ENCODE data around the gene PROKR1.

Gene PROKR1

DNA sequence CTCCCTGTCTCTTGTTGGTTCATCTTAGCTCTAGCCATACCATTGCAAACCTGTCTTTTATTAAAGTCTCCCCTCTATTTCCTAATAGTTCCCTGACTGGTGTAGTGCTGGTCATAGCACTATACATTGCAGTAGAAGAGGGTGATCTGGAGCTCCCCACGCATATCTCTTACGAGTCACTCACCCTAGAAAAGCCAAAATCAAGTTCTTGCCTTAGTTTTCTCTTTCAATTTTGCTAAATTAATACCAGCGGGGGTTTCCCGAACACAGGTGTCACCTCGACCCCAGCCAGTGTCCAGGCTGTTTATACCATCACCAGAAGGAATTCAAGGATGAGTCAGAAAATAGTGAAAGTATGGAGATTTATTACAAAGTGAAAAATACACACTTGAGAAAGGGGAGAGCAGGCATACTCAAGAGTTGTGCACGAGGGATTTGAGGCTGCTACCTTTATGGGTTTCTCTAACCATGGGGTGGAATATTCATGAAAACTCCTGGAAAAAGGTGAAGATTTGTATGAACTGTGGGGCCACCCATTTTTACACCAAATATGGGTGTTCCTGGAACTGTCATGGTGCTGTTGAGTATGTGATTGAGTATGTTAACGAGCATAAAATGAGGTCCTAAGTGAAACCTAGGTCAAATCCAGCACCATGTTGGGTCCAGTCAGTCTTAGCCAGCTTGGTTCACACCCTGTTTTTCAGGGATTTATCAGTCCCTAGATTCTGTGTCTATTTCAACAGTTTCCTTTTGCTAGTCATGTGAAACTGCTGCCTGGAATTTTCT lies 20.2 kb downstream of the PROKR1 start:
- TF ChIP-seq EZH2phosphoT487 (IDR thresholded peaks at IDR 0.05; ENCODE audit: borderline replicate concordance) (no peak), CTCF (conservative IDR thresholded peaks at IDR 0.05; ENCODE audit: low read length) (no peak)
- Histone ChIP-seq H3K4me2 (ENCODE audit: low read depth, low read length, poor library complexity, severe bottlenecking) (no peak overlapping the region), H3K27me3 (ENCODE audit: insufficient read depth, low read length, poor library complexity, severe bottlenecking) (no peaks in the 10 kb centered on the region), H4K20me1 (ENCODE audit: insufficient read depth, low read length, poor library complexity, severe bottlenecking) (no peaks in the 10 kb centered on the region), H3K36me3 (ENCODE audit: insufficient read depth, low read length) (no peaks in the 10 kb centered on the region), H3K9ac (ENCODE audit: low read depth, low read length, poor library complexity, severe bottlenecking) (no peak overlapping the region), H3K9me3 (ENCODE audit: insufficient read depth, low read depth, low read length) (no peaks in the 10 kb centered on the region), H2AFZ (ENCODE audit: low read length) (no peak overlapping the region), H3K4me3 (ENCODE audit: low read length, poor library complexity, severe bottlenecking) (no peak overlapping the region), H3K9me2 (replicated peaks; ENCODE audit: low read depth, low read length) (no peaks in the 10 kb centered on the region), H3K4me1 (ENCODE audit: insufficient read depth, low read length, poor library complexity, severe bottlenecking) (peaks cover 23% of the 10 kb centered on the region), H3F3A (ENCODE audit: low read depth) (no peaks in the 10 kb centered on the region), H3K79me2 (ENCODE audit: insufficient read depth, low read length) (no peaks in the 10 kb centered on the region)

GRCh38 chr2:68667371-68667770 lies 24.0 kb downstream of the PROKR1 start:
- H4K20me1 ChIP-seq (ENCODE audit: insufficient read depth, low read length, poor library complexity, severe bottlenecking): no peaks in the 10 kb centered on the region
- H3F3A ChIP-seq (ENCODE audit: low read depth): no peaks in the 10 kb centered on the region
- no peaks in the 10 kb centered on the region for H3K9me2 ChIP-seq (replicated peaks; ENCODE audit: low read depth, low read length)
- H3K4me3 ChIP-seq (ENCODE audit: low read length, poor library complexity, severe bottlenecking): no peak overlapping the region
- no peaks in the 10 kb centered on the region for H3K9me3 ChIP-seq (ENCODE audit: insufficient read depth, low read depth, low read length)
- H3K27me3 ChIP-seq (ENCODE audit: insufficient read depth, low read length, poor library complexity, severe bottlenecking): no peaks in the 10 kb centered on the region
- no peak overlapping the region for H3K4me2 ChIP-seq (ENCODE audit: low read depth, low read length, poor library complexity, severe bottlenecking)
- no peaks in the 10 kb centered on the region for H3K79me2 ChIP-seq (ENCODE audit: insufficient read depth, low read length)
- no peak overlapping the region for H2AFZ ChIP-seq (ENCODE audit: low read length)
- no peaks in the 10 kb centered on the region for H3K36me3 ChIP-seq (ENCODE audit: insufficient read depth, low read length)
- H3K4me1 ChIP-seq (ENCODE audit: insufficient read depth, low read length, poor library complexity, severe bottlenecking): peaks cover 5% of the 10 kb centered on the region
- no peak overlapping the region for H3K9ac ChIP-seq (ENCODE audit: low read depth, low read length, poor library complexity, severe bottlenecking)
- TF ChIP-seq EZH2phosphoT487 (IDR thresholded peaks at IDR 0.05; ENCODE audit: borderline replicate concordance): no peak
- no peak for TF ChIP-seq CTCF (conservative IDR thresholded peaks at IDR 0.05; ENCODE audit: low read length)

DNA sequence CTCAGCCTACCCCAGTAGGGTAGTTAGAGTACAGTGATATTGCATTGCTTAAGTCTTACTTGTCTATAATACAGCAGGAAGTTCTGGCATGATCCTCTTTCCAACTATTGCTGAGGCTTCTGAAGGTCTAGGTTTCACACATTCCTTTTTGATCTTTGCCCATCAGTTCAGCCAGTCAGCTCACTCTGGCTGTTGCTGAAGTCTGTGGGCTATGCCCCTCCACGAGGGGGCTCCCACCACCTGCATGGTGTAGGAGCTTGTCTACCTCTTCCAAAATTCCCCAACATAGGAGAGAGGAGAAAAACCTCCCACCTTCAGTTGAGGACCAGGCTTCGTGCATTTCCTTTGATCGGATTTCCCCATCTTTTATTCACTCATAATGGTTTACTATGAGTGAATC lies 26.3 kb downstream of the PROKR1 start:
- H3K36me3 ChIP-seq (ENCODE audit: insufficient read depth, low read length): no peaks in the 10 kb centered on the region
- TF ChIP-seq EZH2phosphoT487 (IDR thresholded peaks at IDR 0.05; ENCODE audit: borderline replicate concordance) (no peak), CTCF (conservative IDR thresholded peaks at IDR 0.05; ENCODE audit: low read length) (no peak)
- no peaks in the 10 kb centered on the region for H3K27me3 ChIP-seq (ENCODE audit: insufficient read depth, low read length, poor library complexity, severe bottlenecking)
- no peaks in the 10 kb centered on the region for H3F3A ChIP-seq (ENCODE audit: low read depth)
- peaks cover 5% of the 10 kb centered on the region for H3K4me1 ChIP-seq (ENCODE audit: insufficient read depth, low read length, poor library complexity, severe bottlenecking)
- no peak overlapping the region for H3K4me2 ChIP-seq (ENCODE audit: low read depth, low read length, poor library complexity, severe bottlenecking)
- no peak overlapping the region for H3K9ac ChIP-seq (ENCODE audit: low read depth, low read length, poor library complexity, severe bottlenecking)
- no peaks in the 10 kb centered on the region for H3K79me2 ChIP-seq (ENCODE audit: insufficient read depth, low read length)
- H4K20me1 ChIP-seq (ENCODE audit: insufficient read depth, low read length, poor library complexity, severe bottlenecking): no peaks in the 10 kb centered on the region
- H3K4me3 ChIP-seq (ENCODE audit: low read length, poor library complexity, severe bottlenecking): no peak overlapping the region
- no peaks in the 10 kb centered on the region for H3K9me2 ChIP-seq (replicated peaks; ENCODE audit: low read depth, low read length)
- H3K9me3 ChIP-seq (ENCODE audit: insufficient read depth, low read depth, low read length): no peaks in the 10 kb centered on the region
- H2AFZ ChIP-seq (ENCODE audit: low read length): no peak overlapping the region

All from Loucy (cell line).